CD4-positive, alpha-beta T cell treated with Interleukin-15 for 4 hours (primary cell): ENCODE results near the gene CLDN3.
A peak's percentile ranks its signal among the peaks of the same experiment; 100 is the strongest.
"Not testable (repeated sequence)": the region's sequence is repeated elsewhere in the genome, so short reads cannot be mapped to it uniquely, and the experiment has no call there.

Experiments
- DNase-seq: peaks from one replicate; pipeline ENCODE4 v3.0.0-alpha.2; 2020; ENCODE audit warnings: low spot score

The CLDN3 gene

GRCh38 chr7:73736885-73737284 lies 33.2 kb downstream of the CLDN3 start:
- DNase-seq, result no peak

GRCh38 chr7:73735528-73735905 lies 34.6 kb downstream of the CLDN3 start:
- DNase-seq, result no peak

GRCh38 chr7:73734619-73735527 lies 35.2 kb downstream of the CLDN3 start:
- peak; percentile 90 for DNase-seq

GRCh38 chr7:73732397-73732796 lies 37.7 kb downstream of the CLDN3 start:
- no peak for DNase-seq

- no peak for DNase-seq
These were observed 39.6 kb downstream of the CLDN3 start for GRCh38 chr7:73730485-73730884.

GRCh38 chr7:73728551-73728950 lies 41.5 kb downstream of the CLDN3 start:
- DNase-seq, result no peak

- DNase-seq, result no peak
These were observed 42.1 kb downstream of the CLDN3 start for GRCh38 chr7:73727952-73728351.

- DNase-seq, result no peak
These were observed 44.0 kb downstream of the CLDN3 start for GRCh38 chr7:73726083-73726466.

- DNase-seq, result no peak
These were observed 46.3 kb downstream of the CLDN3 start for GRCh38 chr7:73723813-73724212.

- DNase-seq, result no peak
These were observed 47.3 kb downstream of the CLDN3 start for GRCh38 chr7:73722785-73723184.

GRCh38 chr7:73722182-73722581 lies 47.9 kb downstream of the CLDN3 start:
- DNase-seq, result not testable (repeated sequence)

- DNase-seq, result no peak
These were observed 48.7 kb downstream of the CLDN3 start for GRCh38 chr7:73721377-73721817.

- DNase-seq, result not testable (repeated sequence)
These were observed 49.6 kb downstream of the CLDN3 start for GRCh38 chr7:73720443-73720842.

GRCh38 chr7:73719806-73720169 lies 50.3 kb downstream of the CLDN3 start:
- DNase-seq, result no peak
